GM10847 (cell line): ENCODE results near the gene TMED5.
A peak's percentile ranks its signal among the peaks of the same experiment; 100 is the strongest.

ENCODE experiments used
- POLR2A ChIP-seq: IDR thresholded peaks from 2 replicates; pipeline ENCODE4 v1.6.1; 2011; ENCODE audit not compliant: insufficient read length; ENCODE audit errors: extremely low read depth

TMED5 gene

DNA sequence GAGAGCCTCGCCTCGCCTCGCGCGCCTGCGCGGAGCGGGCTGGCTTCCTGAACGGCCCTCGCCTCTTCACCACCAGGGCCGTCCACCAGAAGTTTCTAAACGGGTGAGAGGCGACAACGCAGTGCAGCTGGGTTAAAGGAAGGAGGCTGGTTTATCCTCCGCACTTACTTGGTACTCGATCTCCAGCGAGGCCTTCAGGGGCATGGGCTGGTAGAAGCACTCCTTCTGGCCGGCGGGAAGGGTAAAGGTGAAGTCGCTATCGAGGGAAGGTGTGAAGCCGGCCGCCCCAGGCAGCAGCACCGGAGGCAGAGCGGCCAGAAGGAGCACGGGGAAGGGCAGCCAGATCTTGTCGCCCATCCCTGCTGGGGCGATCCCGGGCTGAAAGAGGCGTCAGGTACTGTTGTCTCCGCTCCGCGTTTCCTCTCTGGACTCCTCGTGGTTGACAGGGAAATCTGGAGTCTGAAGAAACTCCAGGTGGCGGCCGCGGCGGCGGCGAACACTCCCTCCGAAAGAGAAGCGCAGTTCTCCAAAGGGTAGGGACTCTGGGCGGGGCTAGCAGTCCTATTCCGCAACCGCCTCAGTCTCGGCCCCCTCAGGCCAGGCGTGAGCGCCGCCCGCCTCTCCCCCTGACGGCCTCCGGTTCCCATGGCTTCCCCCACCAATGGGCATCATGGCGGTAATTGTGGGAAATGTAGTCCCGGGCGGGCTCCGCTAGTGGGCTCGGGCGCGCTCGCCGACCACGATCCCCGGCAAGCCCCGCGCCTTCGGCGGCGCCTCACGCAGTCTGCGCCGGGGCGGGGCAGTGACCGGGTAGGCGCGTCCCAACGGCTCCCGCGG lies at the start of gene TMED5:
TMED5 (minus strand) TSS at position 528 of the 837 bp plus-strand sequence; CDS start at position 357, 171 bp downstream.
- peak; percentile 52 for TF ChIP-seq POLR2A

DNA sequence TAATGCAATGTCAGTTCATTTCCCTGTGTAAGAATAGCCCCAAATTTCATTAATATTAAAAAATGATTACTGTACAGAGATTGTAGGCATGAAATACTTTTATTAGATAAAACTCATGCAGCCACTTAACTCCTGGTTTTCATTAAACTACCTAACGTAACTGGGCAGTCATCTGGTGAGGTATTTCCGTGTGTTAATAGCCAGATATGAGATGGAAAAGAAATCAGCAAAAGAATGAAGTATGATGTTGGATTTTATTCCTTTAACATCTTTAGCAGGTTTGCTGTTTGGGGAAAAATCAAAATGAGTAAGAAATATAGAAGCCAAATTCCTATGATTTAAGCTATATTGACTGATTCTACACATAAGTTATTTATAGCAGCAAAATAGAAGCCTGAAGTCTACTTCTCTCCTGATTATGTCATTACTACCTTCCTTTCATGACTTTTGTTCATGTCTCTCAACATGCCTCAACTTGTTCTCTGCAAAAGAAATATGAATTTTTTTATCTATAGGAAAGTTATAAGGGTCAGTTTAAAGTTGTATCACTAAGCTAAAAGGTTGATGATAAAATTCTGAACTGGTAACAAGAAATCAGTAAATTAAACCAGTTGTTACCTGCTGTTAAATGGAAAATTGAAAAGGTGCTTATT lies 42.9 kb upstream of the TMED5 start:
- TF ChIP-seq POLR2A = no peak

GRCh38 chr1:93221913-93222312 lies 41.7 kb upstream of the TMED5 start:
- no peak for TF ChIP-seq POLR2A

DNA sequence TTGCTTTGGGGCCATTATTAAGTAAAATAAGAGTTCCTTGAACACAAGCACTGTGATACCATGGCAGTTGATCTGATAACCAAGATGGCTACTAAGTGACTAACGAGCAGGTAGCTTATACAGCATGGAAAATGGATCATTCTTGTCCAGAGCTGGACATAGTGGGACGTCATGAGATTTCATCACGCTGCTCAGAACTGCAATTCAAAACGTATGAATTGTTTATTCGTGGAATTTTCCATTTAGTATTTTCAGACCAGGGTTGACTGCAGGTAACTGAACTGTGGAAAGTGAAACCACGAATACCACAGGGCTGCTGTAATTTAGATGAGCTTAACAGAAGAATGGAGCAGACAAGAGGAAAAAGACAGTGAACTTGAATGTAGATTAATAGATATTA lies 39.2 kb upstream of the TMED5 start:
- TF ChIP-seq POLR2A = no peak

GRCh38 chr1:93215322-93215721 lies 35.1 kb upstream of the TMED5 start:
- no peak for TF ChIP-seq POLR2A

DNA sequence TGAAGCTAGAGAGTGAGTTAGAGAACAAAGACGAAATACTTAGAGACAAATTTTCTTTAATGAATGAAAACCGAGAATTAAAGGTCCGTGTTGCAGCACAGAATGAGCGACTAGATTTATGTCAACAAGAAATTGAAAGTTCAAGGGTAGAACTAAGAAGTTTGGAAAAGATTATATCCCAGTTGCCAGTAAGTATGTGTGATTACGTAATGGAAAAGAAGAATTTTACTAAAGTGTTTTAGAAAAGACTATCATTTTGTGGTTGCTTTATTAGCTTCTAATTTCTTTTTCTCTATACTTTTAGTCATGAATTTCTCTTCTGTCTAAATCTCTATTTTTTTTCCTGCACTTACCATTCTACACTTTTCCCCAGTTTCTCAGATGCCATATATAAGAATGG lies 27.0 kb upstream of the TMED5 start:
- no peak for TF ChIP-seq POLR2A

GRCh38 chr1:93206567-93206954 lies 26.3 kb upstream of the TMED5 start:
- no peak for TF ChIP-seq POLR2A

DNA sequence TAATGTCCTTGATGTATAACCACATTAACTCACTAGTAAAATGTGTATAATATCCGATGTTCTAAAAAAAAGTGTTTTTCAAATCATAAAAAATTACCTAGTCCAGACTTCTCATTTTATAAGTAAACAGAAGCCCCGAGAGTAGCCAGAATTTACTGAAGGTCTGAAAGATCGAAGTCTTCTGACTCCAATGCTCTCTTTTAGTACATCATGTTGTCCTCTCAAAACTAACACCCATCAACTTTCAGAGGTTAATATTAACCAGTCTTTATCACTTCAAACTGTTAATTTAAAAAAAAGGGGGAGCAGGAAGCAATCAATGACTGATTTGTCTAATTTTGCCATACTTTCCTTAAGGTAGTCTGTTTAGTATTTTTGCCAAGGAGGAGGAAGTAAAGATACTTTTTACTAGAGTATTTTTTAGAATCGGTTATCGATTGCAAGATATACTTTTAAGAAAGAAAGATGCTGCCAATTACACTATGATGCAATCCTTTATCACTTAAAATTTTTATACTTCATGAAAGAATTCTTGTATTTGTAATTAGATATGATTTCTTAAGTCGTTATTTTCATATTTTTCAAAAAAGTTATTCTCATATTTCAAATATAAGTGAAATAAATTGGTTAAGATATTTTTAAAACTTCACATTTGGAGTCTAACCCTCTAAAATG lies 25.8 kb upstream of the TMED5 start:
- TF ChIP-seq POLR2A = no peak

GRCh38 chr1:93200714-93201113 lies 20.5 kb upstream of the TMED5 start:
- TF ChIP-seq POLR2A = no peak

- no peak for TF ChIP-seq POLR2A
Observed at GRCh38 chr1:93200086-93200620, 19.9 kb upstream of the TMED5 start.

DNA sequence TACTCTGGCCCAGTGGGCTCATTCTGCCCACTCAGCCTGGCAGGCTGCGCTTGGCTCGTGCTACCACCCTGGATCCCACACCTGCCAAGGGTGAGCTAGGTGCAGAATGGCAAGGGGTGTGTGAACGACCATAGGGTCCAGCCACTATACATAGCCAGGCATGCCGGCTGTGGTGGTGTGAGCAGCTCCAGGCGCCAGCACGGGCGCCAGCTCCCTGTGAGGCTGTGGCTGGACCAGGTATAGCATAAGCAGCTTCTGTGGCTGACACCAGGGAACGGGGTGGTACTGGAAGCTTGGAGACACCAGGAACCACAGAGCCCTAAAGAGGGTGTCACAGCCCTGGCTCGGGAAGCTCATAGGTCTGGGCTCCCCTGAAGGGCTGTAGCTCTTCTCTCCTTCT lies 18.9 kb upstream of the TMED5 start:
- TF ChIP-seq POLR2A = no peak

DNA sequence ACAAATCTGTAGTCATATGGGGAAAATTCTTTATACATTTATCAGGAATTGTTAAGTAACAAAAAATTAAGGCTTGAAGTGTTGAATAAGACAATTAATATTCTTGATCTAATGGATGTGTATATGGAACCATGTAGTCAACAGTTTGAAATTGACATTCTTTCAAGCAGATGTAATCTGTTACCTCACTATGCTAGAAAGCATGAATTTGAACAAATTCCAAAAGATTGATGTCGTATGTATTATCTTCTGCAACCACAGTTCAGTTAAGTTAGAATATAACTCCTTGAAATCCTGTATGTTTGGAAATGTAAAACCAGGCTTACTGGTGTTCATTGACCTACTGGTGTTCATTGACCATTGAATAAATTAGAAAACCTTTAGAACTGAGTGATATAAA lies 16.4 kb upstream of the TMED5 start:
- TF ChIP-seq POLR2A = no peak

GRCh38 chr1:93194231-93194990 lies 14.2 kb upstream of the TMED5 start:
- TF ChIP-seq POLR2A = no peak

GRCh38 chr1:93190432-93190831 lies 10.2 kb upstream of the TMED5 start:
- no peak for TF ChIP-seq POLR2A

DNA sequence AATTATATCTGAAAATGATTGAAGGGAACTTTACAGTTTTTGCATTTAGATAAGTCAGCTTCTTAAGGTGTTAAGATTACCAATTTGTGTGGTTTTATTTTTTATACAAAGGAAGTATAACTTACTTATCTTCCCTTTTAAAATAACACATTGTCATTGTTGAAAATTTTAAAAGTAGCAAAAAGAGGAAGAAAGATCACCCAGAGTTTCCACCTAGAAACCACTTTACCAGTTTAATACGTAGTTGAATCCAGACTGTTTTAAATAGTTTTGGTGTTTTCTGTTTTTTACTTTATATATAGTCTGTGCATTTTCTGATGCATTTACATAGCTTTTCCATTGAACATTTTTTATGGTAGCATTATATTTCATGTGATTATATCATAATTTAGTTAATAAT lies 6.5 kb upstream of the TMED5 start:
- no peak for TF ChIP-seq POLR2A
